Natural killer cell (primary cell): ENCODE measurements around the gene OBSCN. TPM values are rescaled to one million over a fixed set of nuclear protein-coding genes. Genes with fewer than 3 reads are reported as not detected.
A peak's percentile ranks its signal among the peaks of the same experiment; 100 is the strongest.

ENCODE experiments used
- ATAC-seq, 3 donors: fragments of 150-1000 bp in 2 of 3; fragments of 200-7000 bp in 1 of 3; cut with Tn5 transposase; 1 replicate in 1 of 3; 2 replicates in 2 of 3; pipeline ENCODE4 v1.10.0; 2021; ENCODE audit warnings: mild to moderate bottlenecking in 2 of 3, moderate library complexity in 2 of 3
- DNase-seq, 2 donors: peaks; one replicate each; pipeline versions ENCODE4 v3.0.0 to v3.0.0-alpha.2; 2013 to 2021; ENCODE audit warnings: mixed read lengths in 1 of 2
- H3K27ac ChIP-seq: one replicate; pipeline ENCODE4 v1.5.1; 2013; ENCODE audit warnings: mild to moderate bottlenecking, low read length
- H3K27me3 ChIP-seq: one replicate; pipeline ENCODE4 v1.6.1; 2013; ENCODE audit warnings: low read length; ENCODE audit not compliant: control insufficient read depth, insufficient read depth
- H3K36me3 ChIP-seq: one replicate; pipeline ENCODE4 v1.6.1; 2013; ENCODE audit warnings: low read length; ENCODE audit not compliant: control insufficient read depth, insufficient read depth
- H3K4me1 ChIP-seq: one replicate; pipeline ENCODE4 v1.6.1; 2013; ENCODE audit warnings: low read length; ENCODE audit not compliant: control insufficient read depth, insufficient read depth
- H3K4me3 ChIP-seq: one replicate; pipeline ENCODE4 v1.5.1; 2013; ENCODE audit warnings: low read length
- H3K9me3 ChIP-seq: one replicate; pipeline ENCODE4 v1.6.1; 2013; ENCODE audit warnings: low read length; ENCODE audit not compliant: control insufficient read depth, insufficient read depth
- H3K27ac Mint-ChIP-seq, 2 donors: one replicate each; pipeline ENCODE4 v1.8.0; 2022; ENCODE audit warnings: mild to moderate bottlenecking in 2 of 2, mixed read lengths in 2 of 2, moderate library complexity in 1 of 2
- H3K27me3 Mint-ChIP-seq, 2 donors: one replicate each; pipeline ENCODE4 v1.8.0; 2022; ENCODE audit warnings: low read depth in 2 of 2, mixed read lengths in 2 of 2
- H3K36me3 Mint-ChIP-seq: one replicate; pipeline ENCODE4 v1.8.0; 2022; ENCODE audit warnings: mixed read lengths
- H3K4me1 Mint-ChIP-seq, 2 donors: one replicate each; pipeline ENCODE4 v1.8.0; 2022; ENCODE audit warnings: mixed read lengths in 2 of 2
- H3K4me3 Mint-ChIP-seq: one replicate; pipeline ENCODE4 v1.8.0; 2022; ENCODE audit warnings: mild to moderate bottlenecking, moderate library complexity, mixed read lengths
- H3K9me3 Mint-ChIP-seq, 2 donors: one replicate each; pipeline ENCODE4 v1.8.0; 2022; ENCODE audit warnings: mixed read lengths in 2 of 2
- WGBS: methylation state at CpG from one replicate; pipeline ENCODE4 v1.1.7; 2013; ENCODE audit warnings: missing lambda C conversion rate; ENCODE audit not compliant: insufficient coverage; 5-methylcytosine and 5-hydroxymethylcytosine counted together
- intact Hi-C: fragments of 100-400 bp; cut with micrococcal nuclease; formaldehyde crosslinking; loops from one replicate; pipeline ENCODE4 v1.14.2; 2022
- total RNA-seq, 4 donors: library from RNA; stranded (reverse); fragments of 120-200 nt in 1 of 4; gene quantifications; one replicate each; pipeline versions ENCODE4 v1.2.3 to v1.2.4, GENCODE V29; 2013 to 2022
- TF ChIP-seq, protein P1 (sequence below): fragments of 200-600 bp; IDR thresholded peaks from one replicate; pipeline ENCODE4 v1.8.0; 2022; ENCODE audit warnings: antibody characterized with exemption

Gene OBSCN
- total RNA-seq, 3 donors from 2014 or later (not counting 1 experiment from before 2014, with no cell fraction given) = 9.6 to 30.0 (median 14.3) TPM

DNA sequence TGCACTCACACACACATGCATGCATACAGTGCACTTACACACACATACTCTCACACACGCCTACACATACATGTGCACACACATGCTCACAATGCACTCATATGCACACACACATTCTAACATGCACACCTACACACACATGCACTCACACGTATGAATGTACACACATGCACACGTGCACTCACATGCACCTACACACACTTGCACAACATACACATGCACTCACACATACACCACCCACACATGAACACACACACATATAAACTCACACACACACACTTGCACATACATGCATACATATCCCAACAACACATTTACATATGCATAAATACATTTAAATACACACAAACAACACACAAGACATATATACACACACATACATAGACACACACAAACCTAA is 30.6 kb downstream of the OBSCN start:
- ATAC-seq (peak in 1 of 3 donors; percentile 37), DNase-seq (no peak)
- H3K4me3 Mint-ChIP-seq = no peak overlapping the region
- H3K4me1 Mint-ChIP-seq = peaks cover 0 to 7% of the 10 kb centered on the region in 2 donors
- no peak overlapping the region for H3K27ac ChIP-seq
- peaks cover 4% of the 10 kb centered on the region for H3K4me1 ChIP-seq
- intact Hi-C loops = no loop called here
- H3K27me3 ChIP-seq = no peaks in the 10 kb centered on the region
- no peaks in the 10 kb centered on the region for H3K27me3 Mint-ChIP-seq
- H3K4me3 ChIP-seq = no peak overlapping the region
- H3K36me3 Mint-ChIP-seq = peaks cover 34% of the 10 kb centered on the region
- H3K36me3 ChIP-seq = no peaks in the 10 kb centered on the region
- WGBS = 64% methylated on average over 3 of the region's 3 CpGs
- peaks cover 8 to 17% of the 10 kb centered on the region in 2 donors for H3K9me3 Mint-ChIP-seq
- TF ChIP-seq, protein P1, sequence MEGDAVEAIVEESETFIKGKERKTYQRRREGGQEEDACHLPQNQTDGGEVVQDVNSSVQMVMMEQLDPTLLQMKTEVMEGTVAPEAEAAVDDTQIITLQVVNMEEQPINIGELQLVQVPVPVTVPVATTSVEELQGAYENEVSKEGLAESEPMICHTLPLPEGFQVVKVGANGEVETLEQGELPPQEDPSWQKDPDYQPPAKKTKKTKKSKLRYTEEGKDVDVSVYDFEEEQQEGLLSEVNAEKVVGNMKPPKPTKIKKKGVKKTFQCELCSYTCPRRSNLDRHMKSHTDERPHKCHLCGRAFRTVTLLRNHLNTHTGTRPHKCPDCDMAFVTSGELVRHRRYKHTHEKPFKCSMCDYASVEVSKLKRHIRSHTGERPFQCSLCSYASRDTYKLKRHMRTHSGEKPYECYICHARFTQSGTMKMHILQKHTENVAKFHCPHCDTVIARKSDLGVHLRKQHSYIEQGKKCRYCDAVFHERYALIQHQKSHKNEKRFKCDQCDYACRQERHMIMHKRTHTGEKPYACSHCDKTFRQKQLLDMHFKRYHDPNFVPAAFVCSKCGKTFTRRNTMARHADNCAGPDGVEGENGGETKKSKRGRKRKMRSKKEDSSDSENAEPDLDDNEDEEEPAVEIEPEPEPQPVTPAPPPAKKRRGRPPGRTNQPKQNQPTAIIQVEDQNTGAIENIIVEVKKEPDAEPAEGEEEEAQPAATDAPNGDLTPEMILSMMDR = no peak
- peaks cover 13% of the 10 kb centered on the region for H3K9me3 ChIP-seq
- H3K27ac Mint-ChIP-seq = no peak overlapping the region

DNA sequence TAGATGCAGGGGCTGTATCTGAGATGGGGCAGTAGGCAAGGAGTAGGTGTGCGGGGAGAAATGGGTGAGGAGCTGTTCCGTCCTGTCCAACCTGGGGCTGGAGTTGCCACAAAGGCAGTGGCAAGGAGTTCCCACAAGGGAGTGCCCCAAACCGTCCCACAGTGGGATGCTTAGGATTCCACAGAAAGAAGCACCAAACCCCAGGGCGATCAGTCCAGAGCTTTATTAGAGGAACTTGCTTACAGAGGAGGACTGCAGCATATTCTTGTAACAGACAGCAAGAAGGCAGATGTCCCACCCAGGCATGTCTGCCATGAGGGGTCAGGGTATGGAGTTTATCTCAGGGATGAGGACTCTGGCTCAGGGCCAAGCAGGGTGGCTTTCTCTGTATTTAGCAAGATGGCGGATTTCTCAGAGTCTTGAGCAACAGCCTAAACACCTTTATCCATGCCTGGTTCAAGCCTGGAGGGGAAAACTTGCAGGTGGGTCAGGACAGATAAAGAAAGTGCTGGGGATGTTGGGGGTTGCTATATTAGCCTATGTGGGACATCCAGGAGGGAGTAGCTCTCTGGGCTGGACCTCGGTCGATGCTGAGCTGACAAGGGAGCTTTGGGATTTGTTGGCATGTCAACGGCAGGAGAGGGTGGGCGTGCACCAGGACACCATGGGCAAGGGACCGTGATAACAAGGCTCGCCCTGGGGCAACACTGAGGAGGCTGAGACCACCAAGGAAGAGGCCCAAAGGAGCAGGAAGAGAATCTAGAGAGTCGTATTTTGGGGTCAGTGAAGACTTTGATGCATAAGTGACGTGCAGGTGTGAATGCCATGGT is 32.8 kb downstream of the OBSCN start:
- Mint-ChIP-seq H3K27ac (no peak overlapping the region), H3K36me3 (peaks cover 51% of the 10 kb centered on the region), H3K9me3 (peaks cover 8 to 20% of the 10 kb centered on the region in 2 donors), H3K27me3 (no peaks in the 10 kb centered on the region), H3K4me3 (no peak overlapping the region), H3K4me1 (peaks cover 0 to 7% of the 10 kb centered on the region in 2 donors)
- H3K4me1 ChIP-seq = peaks cover 4% of the 10 kb centered on the region
- intact Hi-C loops = no loop called here
- no peak overlapping the region for H3K4me3 ChIP-seq
- H3K36me3 ChIP-seq = no peaks in the 10 kb centered on the region
- WGBS = 85% methylated on average over 13 of the region's 13 CpGs
- TF ChIP-seq, protein P1 = no peak
- DNase-seq (no peak), ATAC-seq (no peak)
- H3K27me3 ChIP-seq = no peaks in the 10 kb centered on the region
- peaks cover 21% of the 10 kb centered on the region for H3K9me3 ChIP-seq
- H3K27ac ChIP-seq = no peak overlapping the region

DNA sequence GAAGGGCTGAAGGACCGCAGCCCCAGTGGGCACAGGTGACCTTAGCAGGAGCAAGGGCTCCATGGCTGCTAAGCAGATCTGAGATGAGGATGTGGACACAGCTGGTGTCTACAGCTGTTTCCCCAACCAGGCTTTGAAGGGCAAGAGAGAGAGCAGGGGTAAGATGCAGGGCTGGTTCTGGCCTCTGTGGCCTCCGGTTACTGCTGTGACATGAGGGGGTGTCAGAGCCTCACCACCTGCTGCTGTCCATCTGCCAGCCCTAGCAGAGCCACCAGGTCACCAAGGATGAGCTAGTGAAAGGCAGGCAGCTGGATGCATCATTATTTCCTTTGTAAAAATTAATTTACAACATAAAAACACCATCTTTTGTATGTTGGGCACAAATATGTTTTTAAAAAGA is 33.4 kb downstream of the OBSCN start:
- 93% methylated on average over 2 of the region's 2 CpGs for WGBS
- peaks cover 1% of the 10 kb centered on the region for H3K36me3 ChIP-seq
- peaks cover 9 to 20% of the 10 kb centered on the region in 2 donors for H3K9me3 Mint-ChIP-seq

More for the DNA sequence above, 33.4 kb downstream of the OBSCN start:
- Mint-ChIP-seq H3K27me3 (no peaks in the 10 kb centered on the region), H3K4me3 (no peak overlapping the region), H3K36me3 (peaks cover 54% of the 10 kb centered on the region), H3K27ac (no peak overlapping the region), H3K4me1 (peaks cover 0 to 7% of the 10 kb centered on the region in 2 donors)
- Histone ChIP-seq H3K27ac (no peak overlapping the region), H3K4me3 (no peak overlapping the region), H3K27me3 (no peaks in the 10 kb centered on the region), H3K9me3 (peaks cover 22% of the 10 kb centered on the region), H3K4me1 (peaks cover 4% of the 10 kb centered on the region)
- intact Hi-C loops = no loop called here
- no peak for DNase-seq
- ATAC-seq = no peak
- TF ChIP-seq, protein P1 = no peak
